K562 (cell line): ENCODE measurements around the gene YPEL4. TPM values are rescaled to one million over a fixed set of nuclear protein-coding genes. Genes with fewer than 3 reads are reported as not detected.

Source experiments
- AFF4 ChIP-seq: sonication (generic); formaldehyde crosslinking; IDR thresholded peaks from 2 replicates; pipeline ENCODE4 v1.8.0; 2023; ENCODE audit warnings: mild to moderate bottlenecking, missing genetic modification reagents
- BCL6 ChIP-seq: fragments of 250-450 bp; sonication (Bioruptor Pico); IDR thresholded peaks from 2 replicates; pipeline ENCODE4 v1.4.0; 2020
- BRD4 ChIP-seq: fragments of 200-600 bp; sonication (generic); IDR thresholded peaks from 2 replicates; pipeline ENCODE4 v1.6.1; 2017; ENCODE audit warnings: inconsistent platforms
- HDAC1 ChIP-seq, 2 experiments: fragments of 450-650 bp; IDR thresholded peaks; 2 replicates each; pipeline ENCODE4 v1.6.1; 2016 to 2017; ENCODE audit warnings: inconsistent platforms in 1 of 2, mild to moderate bottlenecking in 1 of 2, moderate library complexity in 1 of 2
- HIVEP1 ChIP-seq: fragments of 250-450 bp; sonication (Bioruptor Pico); IDR thresholded peaks from 2 replicates; pipeline ENCODE4 v1.4.0; 2020; ENCODE audit warnings: mild to moderate bottlenecking
- ILK ChIP-seq: fragments of 450-650 bp; IDR thresholded peaks from 2 replicates; pipeline ENCODE4 v1.6.1; 2016; ENCODE audit warnings: missing genetic modification characterization, low read depth, mild to moderate bottlenecking, missing compliant biosample characterization, moderate library complexity, borderline replicate concordance
- JUNB ChIP-seq: fragments of 450-650 bp; formaldehyde crosslinking; conservative IDR thresholded peaks from 2 replicates; pipeline ENCODE4 v1.4.0; 2020; ENCODE audit warnings: mild to moderate bottlenecking
- NCOA1 ChIP-seq: fragments of 450-650 bp; IDR thresholded peaks from 2 replicates; pipeline ENCODE4 v1.6.1; 2016; ENCODE audit warnings: low read depth
- NKRF ChIP-seq: fragments of 450-650 bp; IDR thresholded peaks from 2 replicates; pipeline ENCODE4 v1.6.1; 2016; ENCODE audit warnings: borderline replicate concordance
- RBM22 ChIP-seq: fragments of 200-400 bp; formaldehyde crosslinking; IDR thresholded peaks from 2 replicates; pipeline ENCODE4 v1.6.1; 2018; ENCODE audit warnings: low read length, low read depth; ENCODE audit not compliant: poor library complexity, severe bottlenecking
- SIN3A ChIP-seq, 2 experiments: fragments of 150-350 bp in 1 of 2; IDR thresholded peaks; 2 replicates each; pipeline ENCODE4 v1.6.1; 2011 to 2016; ENCODE audit warnings: borderline replicate concordance in 2 of 2, low read depth in 2 of 2, low read length in 2 of 2, mild to moderate bottlenecking in 2 of 2, moderate library complexity in 2 of 2; ENCODE audit not compliant: control insufficient read depth in 1 of 2
- TRIM28 ChIP-seq: fragments of 450-650 bp; IDR thresholded peaks from 2 replicates; pipeline ENCODE4 v1.6.1; 2017
- ZNF232 ChIP-seq: sonication (generic); formaldehyde crosslinking; IDR thresholded peaks from 2 replicates; pipeline ENCODE4 v1.8.0; 2022; ENCODE audit warnings: mild to moderate bottlenecking, missing genetic modification reagents
- ZNF263 ChIP-seq: sonication (generic); formaldehyde crosslinking; IDR thresholded peaks from 2 replicates; pipeline ENCODE4 v1.8.0; 2022; ENCODE audit warnings: mild to moderate bottlenecking, missing genetic modification reagents, borderline replicate concordance
- ZNF316 ChIP-seq: fragments of 450-650 bp; IDR thresholded peaks from 2 replicates; pipeline ENCODE4 v1.6.1; 2016
- polyA plus RNA-seq, 8 experiments: library from polyadenylated mRNA; depleted of rRNA in 4 of 8; stranded (reverse) in 5 of 8; unstranded in 3 of 8; fragments of >200 nt; fragmentation: Nextera tagmentation in 2 of 8; fragmentation: Illumina TruSeq in 1 of 8; extraction: Ambion mirVana in 2 of 8; extraction: Trizol in 1 of 8; gene quantifications; 2 replicates each; pipeline versions ENCODE4 v1.2.1 to v1.2.3, GENCODE V29; 2011 to 2014; ENCODE audit warnings: inconsistent platforms in 1 of 8, missing spikeins in 1 of 8
- total RNA-seq, 7 experiments: library from RNA; depleted of rRNA in 6 of 7; stranded (reverse); fragments of >200 nt in 6 of 7; fragmentation: Illumina TruSeq in 2 of 7; extraction: Trizol in 2 of 7; gene quantifications; 2 replicates each; pipeline versions ENCODE4 v1.2.1 to v1.2.3, GENCODE V29; 2011 to 2021; ENCODE audit warnings: low replicate concordance in 1 of 7

YPEL4 gene
- total and polyA plus RNA-seq, 9 of the 15 experiments (the other 6 are each of a cell fraction or from before 2014, with no cell fraction given), result 0.07 to 1.4 (median 0.40) TPM; not detected in 2

GRCh38 chr11:57668434-57668782 lies 18.7 kb upstream of the YPEL4 start (continued):
- TF ChIP-seq ZNF263 (CRISPR knock-in tag) (peak; percentile 12; the same call in 1 of the 2 replicates), ZNF316 (no peak), JUNB (no peak), ILK (no peak), RBM22 (no peak), AFF4 (peak; percentile 69; the same call in 1 of the 2 replicates), TRIM28 (0 out of 2 replicates have a peak, but pooled peaks have one; percentile 3), NCOA1 (peak; percentile 4; the same call in 1 of the 2 replicates), NKRF (peak; percentile 49; the same call in 1 of the 2 replicates), BCL6 (CRISPR knock-in tag) (no peak), HIVEP1 (CRISPR knock-in tag) (no peak), BRD4 (peak; percentile 71; the same call in 1 of the 2 replicates), SIN3A (IDR thresholded peaks at IDR 0.05; ENCODE audit: borderline replicate concordance in 2 of 2, control insufficient read depth in 1 of 2, low read depth in 2 of 2, low read length in 2 of 2) (0 out of 4 replicates have a peak, but pooled peaks of 1 of the 2 experiments have one; percentile 26), ZNF232 (CRISPR knock-in tag) (no peak), HDAC1 (IDR thresholded peaks at IDR 0.05) (0 out of 4 replicates have a peak, but pooled peaks of 1 of the 2 experiments have one; percentile 16)
